K562 (cell line): ENCODE measurements around the gene TLCD1. TPM values are rescaled to one million over a fixed set of nuclear protein-coding genes. Genes with fewer than 3 reads are reported as not detected.

Experiments
- EP300 ChIP-seq: IDR thresholded peaks from 2 replicates; pipeline ENCODE4 v1.6.1; 2012; ENCODE audit warnings: low read length, improper control_type of control experiment
- NR4A1 ChIP-seq, 2 experiments: fragments of 250-450 bp in 1 of 2; fragments of 450-650 bp in 1 of 2; sonication (Bioruptor Pico) in 1 of 2; IDR thresholded peaks; 2 replicates each; pipeline versions ENCODE4 v1.4.0 to v1.6.1; 2016 to 2020; ENCODE audit warnings: mild to moderate bottlenecking in 2 of 2, missing compliant biosample characterization in 1 of 2, missing genetic modification characterization in 1 of 2, moderate library complexity in 1 of 2
- RCOR1 ChIP-seq, 2 experiments: IDR thresholded peaks; 2 replicates each; pipeline ENCODE4 v1.6.1; 2012; ENCODE audit warnings: low read depth in 2 of 2, low read length in 2 of 2, borderline replicate concordance in 1 of 2, improper control_type of control experiment in 1 of 2
- TOE1 ChIP-seq, 2 experiments: fragments of 450-650 bp in 1 of 2; sonication (generic) in 1 of 2; formaldehyde crosslinking in 1 of 2; IDR thresholded peaks; 2 replicates each; pipeline versions ENCODE4 v1.7.1 to v1.8.0; 2016 to 2022; ENCODE audit warnings: borderline replicate concordance in 2 of 2, mild to moderate bottlenecking in 2 of 2, antibody characterized with exemption in 1 of 2, inconsistent platforms in 1 of 2, low read depth in 1 of 2, missing genetic modification reagents in 1 of 2, moderate library complexity in 1 of 2
- polyA plus RNA-seq, 8 experiments: library from polyadenylated mRNA; depleted of rRNA in 4 of 8; stranded (reverse) in 5 of 8; unstranded in 3 of 8; fragments of >200 nt; fragmentation: Nextera tagmentation in 2 of 8; fragmentation: Illumina TruSeq in 1 of 8; extraction: Ambion mirVana in 2 of 8; extraction: Trizol in 1 of 8; gene quantifications; 2 replicates each; pipeline versions ENCODE4 v1.2.1 to v1.2.3, GENCODE V29; 2011 to 2014; ENCODE audit warnings: inconsistent platforms in 1 of 8, missing spikeins in 1 of 8
- total RNA-seq, 7 experiments: library from RNA; depleted of rRNA in 6 of 7; stranded (reverse); fragments of >200 nt in 6 of 7; fragmentation: Illumina TruSeq in 2 of 7; extraction: Trizol in 2 of 7; gene quantifications; 2 replicates each; pipeline versions ENCODE4 v1.2.1 to v1.2.3, GENCODE V29; 2011 to 2021; ENCODE audit warnings: low replicate concordance in 1 of 7
- TF ChIP-seq, protein P1 (sequence below): fragments of 450-650 bp; IDR thresholded peaks from 2 replicates; pipeline ENCODE4 v1.7.0; 2016; ENCODE audit warnings: borderline replicate concordance
- TF ChIP-seq, protein P2 (sequence below): fragments of 200-800 bp; sonication (Bioruptor generic); IDR thresholded peaks from 2 replicates; pipeline ENCODE4 v1.6.1; 2016; ENCODE audit warnings: missing genetic modification characterization, missing compliant biosample characterization
- TF ChIP-seq, protein P3 (sequence below): sonication (generic); formaldehyde crosslinking; IDR thresholded peaks from 2 replicates; pipeline ENCODE4 v1.8.1; 2023; ENCODE audit warnings: mild to moderate bottlenecking, missing genetic modification reagents, moderate library complexity
- TF ChIP-seq, protein P4 (sequence below): fragments of 450-650 bp; formaldehyde crosslinking; IDR thresholded peaks from 2 replicates; pipeline ENCODE4 v1.4.0; 2020; ENCODE audit warnings: mild to moderate bottlenecking, moderate library complexity

Gene TLCD1
- total and polyA plus RNA-seq, 9 of the 15 experiments (the other 6 are each of a cell fraction or from before 2014, with no cell fraction given): 6.8 to 37.7 (median 21.7) TPM

DNA sequence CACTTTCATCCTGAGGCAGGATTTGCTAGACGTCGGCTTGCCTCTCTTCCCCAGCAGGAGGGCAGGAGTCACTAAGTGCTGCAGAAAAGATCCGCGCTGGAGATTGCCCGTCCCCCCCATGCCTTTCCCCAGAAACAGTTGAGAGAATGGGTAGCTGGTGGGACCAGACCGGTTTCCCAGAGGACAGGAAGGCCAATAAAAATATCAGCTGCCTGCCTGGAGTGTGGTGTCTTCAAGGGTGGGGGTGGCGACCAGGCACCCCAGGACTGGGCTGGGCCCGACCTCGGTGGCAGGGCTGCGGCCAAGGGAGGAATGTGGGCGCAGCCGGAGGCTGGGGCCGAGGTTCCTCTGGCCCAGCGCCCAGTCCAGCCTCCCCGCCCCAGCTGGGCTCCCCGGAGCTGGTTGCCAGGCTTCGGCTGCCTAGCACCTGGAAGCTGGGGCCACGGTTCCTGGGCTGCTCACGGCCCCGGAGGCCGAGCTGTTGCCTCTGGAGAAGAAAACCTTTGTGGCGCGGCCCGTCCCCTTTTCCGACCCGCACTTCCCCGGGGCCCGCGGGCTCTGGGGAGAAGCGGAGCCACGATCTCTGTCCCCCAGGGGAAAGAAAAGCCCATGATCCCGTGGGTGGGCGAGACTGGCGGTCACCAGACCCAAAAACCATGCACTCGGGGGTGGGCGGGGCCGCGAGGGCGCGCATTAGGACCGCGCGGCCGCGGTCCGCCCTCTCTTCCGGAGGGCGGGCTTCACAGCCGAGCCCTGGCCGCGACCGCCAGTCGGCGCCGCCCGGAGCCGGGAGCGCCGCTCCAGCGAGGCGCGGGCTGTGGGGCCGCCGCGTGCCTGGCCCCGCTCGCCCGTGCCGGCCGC, 17.4 kb upstream of the TLCD1 start, which contains the start of gene TRAF4 (continued):
- TF ChIP-seq EP300 (peak; percentile 17; the same call in 1 of the 2 replicates), TOE1 (IDR thresholded peaks at IDR 0.05; ENCODE audit: borderline replicate concordance) (peak; percentile 83), TOE1 (CRISPR knock-in tag; IDR thresholded peaks at IDR 0.05; ENCODE audit: borderline replicate concordance, low read depth) (no peak), NR4A1 (CRISPR knock-in tag; IDR thresholded peaks at IDR 0.05) (peak; percentile 71; the same call in 1 of the 2 replicates), NR4A1 (tag; IDR thresholded peaks at IDR 0.05) (no peak; the same call in 1 of the 2 replicates), RCOR1 (IDR thresholded peaks at IDR 0.05; ENCODE audit: borderline replicate concordance in 1 of 2, low read depth in 2 of 2, low read length in 2 of 2) (peak; percentile 6 to 68; a peak in 2 of 4 replicates)
- TF ChIP-seq, protein P1, sequence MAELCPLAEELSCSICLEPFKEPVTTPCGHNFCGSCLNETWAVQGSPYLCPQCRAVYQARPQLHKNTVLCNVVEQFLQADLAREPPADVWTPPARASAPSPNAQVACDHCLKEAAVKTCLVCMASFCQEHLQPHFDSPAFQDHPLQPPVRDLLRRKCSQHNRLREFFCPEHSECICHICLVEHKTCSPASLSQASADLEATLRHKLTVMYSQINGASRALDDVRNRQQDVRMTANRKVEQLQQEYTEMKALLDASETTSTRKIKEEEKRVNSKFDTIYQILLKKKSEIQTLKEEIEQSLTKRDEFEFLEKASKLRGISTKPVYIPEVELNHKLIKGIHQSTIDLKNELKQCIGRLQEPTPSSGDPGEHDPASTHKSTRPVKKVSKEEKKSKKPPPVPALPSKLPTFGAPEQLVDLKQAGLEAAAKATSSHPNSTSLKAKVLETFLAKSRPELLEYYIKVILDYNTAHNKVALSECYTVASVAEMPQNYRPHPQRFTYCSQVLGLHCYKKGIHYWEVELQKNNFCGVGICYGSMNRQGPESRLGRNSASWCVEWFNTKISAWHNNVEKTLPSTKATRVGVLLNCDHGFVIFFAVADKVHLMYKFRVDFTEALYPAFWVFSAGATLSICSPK: no peak
- TF ChIP-seq, protein P2, sequence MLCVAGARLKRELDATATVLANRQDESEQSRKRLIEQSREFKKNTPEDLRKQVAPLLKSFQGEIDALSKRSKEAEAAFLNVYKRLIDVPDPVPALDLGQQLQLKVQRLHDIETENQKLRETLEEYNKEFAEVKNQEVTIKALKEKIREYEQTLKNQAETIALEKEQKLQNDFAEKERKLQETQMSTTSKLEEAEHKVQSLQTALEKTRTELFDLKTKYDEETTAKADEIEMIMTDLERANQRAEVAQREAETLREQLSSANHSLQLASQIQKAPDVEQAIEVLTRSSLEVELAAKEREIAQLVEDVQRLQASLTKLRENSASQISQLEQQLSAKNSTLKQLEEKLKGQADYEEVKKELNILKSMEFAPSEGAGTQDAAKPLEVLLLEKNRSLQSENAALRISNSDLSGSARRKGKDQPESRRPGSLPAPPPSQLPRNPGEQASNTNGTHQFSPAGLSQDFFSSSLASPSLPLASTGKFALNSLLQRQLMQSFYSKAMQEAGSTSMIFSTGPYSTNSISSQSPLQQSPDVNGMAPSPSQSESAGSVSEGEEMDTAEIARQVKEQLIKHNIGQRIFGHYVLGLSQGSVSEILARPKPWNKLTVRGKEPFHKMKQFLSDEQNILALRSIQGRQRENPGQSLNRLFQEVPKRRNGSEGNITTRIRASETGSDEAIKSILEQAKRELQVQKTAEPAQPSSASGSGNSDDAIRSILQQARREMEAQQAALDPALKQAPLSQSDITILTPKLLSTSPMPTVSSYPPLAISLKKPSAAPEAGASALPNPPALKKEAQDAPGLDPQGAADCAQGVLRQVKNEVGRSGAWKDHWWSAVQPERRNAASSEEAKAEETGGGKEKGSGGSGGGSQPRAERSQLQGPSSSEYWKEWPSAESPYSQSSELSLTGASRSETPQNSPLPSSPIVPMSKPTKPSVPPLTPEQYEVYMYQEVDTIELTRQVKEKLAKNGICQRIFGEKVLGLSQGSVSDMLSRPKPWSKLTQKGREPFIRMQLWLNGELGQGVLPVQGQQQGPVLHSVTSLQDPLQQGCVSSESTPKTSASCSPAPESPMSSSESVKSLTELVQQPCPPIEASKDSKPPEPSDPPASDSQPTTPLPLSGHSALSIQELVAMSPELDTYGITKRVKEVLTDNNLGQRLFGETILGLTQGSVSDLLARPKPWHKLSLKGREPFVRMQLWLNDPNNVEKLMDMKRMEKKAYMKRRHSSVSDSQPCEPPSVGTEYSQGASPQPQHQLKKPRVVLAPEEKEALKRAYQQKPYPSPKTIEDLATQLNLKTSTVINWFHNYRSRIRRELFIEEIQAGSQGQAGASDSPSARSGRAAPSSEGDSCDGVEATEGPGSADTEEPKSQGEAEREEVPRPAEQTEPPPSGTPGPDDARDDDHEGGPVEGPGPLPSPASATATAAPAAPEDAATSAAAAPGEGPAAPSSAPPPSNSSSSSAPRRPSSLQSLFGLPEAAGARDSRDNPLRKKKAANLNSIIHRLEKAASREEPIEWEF (CRISPR knock-in tag): no peak
- TF ChIP-seq, protein P3, sequence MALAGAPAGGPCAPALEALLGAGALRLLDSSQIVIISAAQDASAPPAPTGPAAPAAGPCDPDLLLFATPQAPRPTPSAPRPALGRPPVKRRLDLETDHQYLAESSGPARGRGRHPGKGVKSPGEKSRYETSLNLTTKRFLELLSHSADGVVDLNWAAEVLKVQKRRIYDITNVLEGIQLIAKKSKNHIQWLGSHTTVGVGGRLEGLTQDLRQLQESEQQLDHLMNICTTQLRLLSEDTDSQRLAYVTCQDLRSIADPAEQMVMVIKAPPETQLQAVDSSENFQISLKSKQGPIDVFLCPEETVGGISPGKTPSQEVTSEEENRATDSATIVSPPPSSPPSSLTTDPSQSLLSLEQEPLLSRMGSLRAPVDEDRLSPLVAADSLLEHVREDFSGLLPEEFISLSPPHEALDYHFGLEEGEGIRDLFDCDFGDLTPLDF (CRISPR knock-in tag): peak; percentile 68
- TF ChIP-seq, protein P4, sequence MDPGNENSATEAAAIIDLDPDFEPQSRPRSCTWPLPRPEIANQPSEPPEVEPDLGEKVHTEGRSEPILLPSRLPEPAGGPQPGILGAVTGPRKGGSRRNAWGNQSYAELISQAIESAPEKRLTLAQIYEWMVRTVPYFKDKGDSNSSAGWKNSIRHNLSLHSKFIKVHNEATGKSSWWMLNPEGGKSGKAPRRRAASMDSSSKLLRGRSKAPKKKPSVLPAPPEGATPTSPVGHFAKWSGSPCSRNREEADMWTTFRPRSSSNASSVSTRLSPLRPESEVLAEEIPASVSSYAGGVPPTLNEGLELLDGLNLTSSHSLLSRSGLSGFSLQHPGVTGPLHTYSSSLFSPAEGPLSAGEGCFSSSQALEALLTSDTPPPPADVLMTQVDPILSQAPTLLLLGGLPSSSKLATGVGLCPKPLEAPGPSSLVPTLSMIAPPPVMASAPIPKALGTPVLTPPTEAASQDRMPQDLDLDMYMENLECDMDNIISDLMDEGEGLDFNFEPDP (CRISPR knock-in tag): no peak
